Activated T-helper 1 cell treated with anti-CD3 and anti-CD28 coated beads, Interleukin-12 subunit alpha, Interleukin-12 subunit beta, Interleukin-2, Interleukin-4 antibody, amounts not matched to agents 30 ng/mL and 10 ng/mL and 1 ng/mL, durations not matched to agents 14 hours and 24 hours and 36 hours (primary cell): Measurements from ENCODE around the gene HHLA2. TPM values are rescaled to one million over a fixed set of nuclear protein-coding genes. Genes with fewer than 3 reads are reported as not detected.

Experiments
- DNase-seq: peaks from one replicate; pipeline ENCODE4 v3.0.0; 2021; ENCODE audit warnings: low spot score
- H3K27ac Mint-ChIP-seq: one replicate; pipeline ENCODE4 v1.8.0; 2021; ENCODE audit warnings: mild to moderate bottlenecking, mixed read lengths
- H3K27me3 Mint-ChIP-seq: one replicate; pipeline ENCODE4 v1.8.0; 2022; ENCODE audit warnings: mild to moderate bottlenecking, moderate library complexity, mixed read lengths; ENCODE audit not compliant: insufficient read depth
- H3K36me3 Mint-ChIP-seq: one replicate; pipeline ENCODE4 v1.8.0; 2021; ENCODE audit warnings: low read depth, mixed read lengths
- H3K4me1 Mint-ChIP-seq: one replicate; pipeline ENCODE4 v1.8.0; 2021; ENCODE audit warnings: low read depth, mixed read lengths
- H3K4me3 Mint-ChIP-seq: one replicate; pipeline ENCODE4 v1.8.0; 2021; ENCODE audit warnings: mild to moderate bottlenecking, moderate library complexity, mixed read lengths
- H3K9me3 Mint-ChIP-seq: one replicate; pipeline ENCODE4 v1.8.0; 2021; ENCODE audit warnings: mixed read lengths
- intact Hi-C: fragments of 100-400 bp; cut with micrococcal nuclease; formaldehyde crosslinking; loops from one replicate; pipeline ENCODE4 v1.15.1; 2024
- total RNA-seq: library from RNA; stranded (reverse); gene quantifications from 2 replicates; pipeline ENCODE4 v1.2.3, GENCODE V29; 2022

The HHLA2 gene
- total RNA-seq, 1 donor from 2014 or later = 1.3 TPM

DNA sequence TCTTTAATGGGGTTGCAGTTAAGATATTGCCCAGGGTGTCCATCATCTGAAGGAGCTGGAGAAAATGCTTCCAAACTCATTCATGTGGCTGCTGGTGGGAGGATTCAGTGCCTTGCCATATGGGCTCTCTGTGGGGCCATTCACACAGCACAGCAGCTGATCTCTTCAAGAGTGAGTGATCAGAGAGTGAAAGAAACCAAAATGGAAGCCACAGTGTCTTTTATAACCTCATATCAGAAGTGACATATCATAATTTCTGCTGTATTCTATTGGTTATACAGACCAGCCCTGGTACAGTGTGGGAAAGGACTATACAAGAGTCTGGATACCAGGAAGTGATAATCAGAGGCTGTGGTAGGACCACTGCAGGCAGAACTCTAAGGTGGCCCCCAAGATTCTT, 33.6 kb downstream of the HHLA2 start:
- Mint-ChIP-seq H3K36me3 (peaks cover 17% of the 10 kb centered on the region), H3K27me3 (no peaks in the 10 kb centered on the region), H3K27ac (no peak overlapping the region), H3K9me3 (peaks cover 21% of the 10 kb centered on the region), H3K4me3 (no peak overlapping the region), H3K4me1 (peaks cover 48% of the 10 kb centered on the region)
- no peak for DNase-seq
- intact Hi-C loops = loop anchor here (2.0 kb wide), 3 partner anchors 13 to 37 kb away; no protein-coding TSS in a partner anchor

DNA sequence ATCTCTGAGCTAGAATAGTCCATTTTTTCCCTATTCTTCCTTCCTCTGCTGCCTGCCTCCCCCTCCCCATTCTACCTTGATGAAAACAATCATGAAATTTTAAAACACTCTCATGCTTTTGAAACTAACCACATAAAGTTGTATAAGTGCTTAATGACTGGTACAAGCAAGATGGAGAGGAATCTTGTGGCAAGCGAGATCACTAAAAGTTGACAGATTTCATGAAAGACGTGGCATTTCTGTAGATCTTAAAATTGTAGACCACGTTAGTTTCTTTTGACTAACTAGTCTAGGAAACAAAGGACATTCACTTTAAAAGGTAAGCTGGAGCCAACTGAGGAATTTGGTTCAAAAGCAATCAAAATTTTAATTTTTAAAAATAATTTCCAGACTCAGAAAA, 35.4 kb downstream of the HHLA2 start:
- peaks cover 47% of the 10 kb centered on the region for H3K4me1 Mint-ChIP-seq

DNA sequence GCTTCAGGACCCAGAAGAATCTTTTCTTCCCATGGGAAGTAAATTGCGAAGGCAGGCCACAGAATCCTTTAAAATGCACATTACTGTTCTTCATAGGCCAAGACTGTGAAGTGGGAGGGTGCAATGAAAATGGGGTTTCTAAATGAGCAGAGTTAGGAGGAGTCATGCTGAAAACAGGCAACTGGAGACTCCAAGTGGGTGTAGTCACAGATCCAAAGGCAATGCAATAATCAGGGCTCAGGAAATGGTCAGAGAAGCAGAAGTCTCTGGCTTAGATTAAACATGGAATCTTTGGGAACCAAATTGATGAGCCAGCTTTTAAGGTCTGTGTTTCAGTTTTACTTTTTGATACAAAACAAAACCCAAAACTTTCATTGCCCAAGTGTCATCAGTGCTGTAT, 37.6 kb downstream of the HHLA2 start:
- intact Hi-C loops = loop anchor here (2.0 kb wide), 1 partner anchor 55 kb away; no protein-coding TSS in a partner anchor
- no peak for DNase-seq
- peaks cover 6% of the 10 kb centered on the region for H3K36me3 Mint-ChIP-seq
- no peaks in the 10 kb centered on the region for H3K27me3 Mint-ChIP-seq
- no peak overlapping the region for H3K27ac Mint-ChIP-seq
- peaks cover 28% of the 10 kb centered on the region for H3K4me1 Mint-ChIP-seq
- no peaks in the 10 kb centered on the region for H3K9me3 Mint-ChIP-seq
- no peak overlapping the region for H3K4me3 Mint-ChIP-seq

More for the DNA sequence above, 35.4 kb downstream of the HHLA2 start:
- Mint-ChIP-seq H3K36me3 (peaks cover 8% of the 10 kb centered on the region), H3K4me3 (no peak overlapping the region), H3K27me3 (no peaks in the 10 kb centered on the region), H3K27ac (no peak overlapping the region), H3K9me3 (peaks cover 8% of the 10 kb centered on the region)
- intact Hi-C loops = no loop called here
- DNase-seq = no peak

DNA sequence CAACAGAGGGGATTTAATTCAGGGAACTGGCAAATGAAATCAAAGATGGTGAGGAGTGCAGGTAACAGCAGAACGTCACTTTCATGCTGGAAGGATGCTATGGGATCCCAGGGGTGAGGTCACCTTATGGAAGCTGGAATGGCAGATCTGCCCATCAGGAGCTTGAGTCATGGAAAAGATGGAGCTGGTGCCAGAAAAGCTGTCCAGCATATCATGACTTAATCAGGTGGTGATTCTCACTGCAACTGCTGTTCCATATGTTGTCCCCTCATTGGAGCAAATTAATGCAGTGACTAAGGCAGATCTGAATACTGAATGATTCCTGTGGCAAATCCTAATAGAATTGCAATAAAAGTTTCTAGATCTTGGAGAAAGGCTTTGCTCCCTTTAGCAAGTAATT, 38.4 kb downstream of the HHLA2 start:
- H3K27me3 Mint-ChIP-seq = no peaks in the 10 kb centered on the region
- intact Hi-C loops = loop anchor here (2.0 kb wide), 1 partner anchor 54 kb away; no protein-coding TSS in a partner anchor
- peaks cover 22% of the 10 kb centered on the region for H3K4me1 Mint-ChIP-seq
- H3K4me3 Mint-ChIP-seq = no peak overlapping the region
- H3K27ac Mint-ChIP-seq = no peak overlapping the region
- no peak for DNase-seq
- H3K36me3 Mint-ChIP-seq = peaks cover 7% of the 10 kb centered on the region
- H3K9me3 Mint-ChIP-seq = no peaks in the 10 kb centered on the region

DNA sequence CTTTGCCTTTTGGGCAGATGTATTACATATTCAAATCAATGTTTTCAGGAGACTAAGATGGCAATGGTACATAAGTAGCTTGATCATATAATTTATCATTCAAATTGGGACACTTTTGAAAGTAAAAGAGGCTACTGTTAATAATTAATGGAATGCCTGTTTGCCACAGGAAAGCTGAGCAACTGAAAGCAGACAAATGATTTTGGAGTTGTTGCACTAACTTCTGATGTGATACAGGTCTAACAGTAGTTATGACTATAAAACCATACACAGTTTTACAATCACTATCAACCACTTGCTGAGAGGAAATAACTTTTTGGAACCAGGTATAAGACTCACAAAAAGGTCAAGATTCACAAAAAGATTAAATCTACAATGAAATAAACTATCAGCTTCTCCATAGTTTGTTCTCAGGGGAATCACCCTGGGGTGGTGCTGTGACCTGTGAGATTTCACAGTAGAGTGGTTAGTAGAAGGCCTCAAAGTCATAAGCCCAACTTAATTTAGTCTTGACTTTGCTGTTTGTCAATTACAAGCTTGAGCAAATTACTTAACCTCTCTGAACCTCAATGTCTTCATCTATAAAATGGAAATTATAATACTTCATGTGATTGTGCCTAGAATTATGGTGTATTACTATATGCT, 42.7 kb downstream of the HHLA2 start:
- Mint-ChIP-seq H3K9me3 (no peaks in the 10 kb centered on the region), H3K4me1 (peaks cover 21% of the 10 kb centered on the region), H3K27ac (no peak overlapping the region), H3K27me3 (no peaks in the 10 kb centered on the region), H3K4me3 (no peak overlapping the region), H3K36me3 (peaks cover 7% of the 10 kb centered on the region)
- DNase-seq = no peak
- intact Hi-C loops = no loop called here

DNA sequence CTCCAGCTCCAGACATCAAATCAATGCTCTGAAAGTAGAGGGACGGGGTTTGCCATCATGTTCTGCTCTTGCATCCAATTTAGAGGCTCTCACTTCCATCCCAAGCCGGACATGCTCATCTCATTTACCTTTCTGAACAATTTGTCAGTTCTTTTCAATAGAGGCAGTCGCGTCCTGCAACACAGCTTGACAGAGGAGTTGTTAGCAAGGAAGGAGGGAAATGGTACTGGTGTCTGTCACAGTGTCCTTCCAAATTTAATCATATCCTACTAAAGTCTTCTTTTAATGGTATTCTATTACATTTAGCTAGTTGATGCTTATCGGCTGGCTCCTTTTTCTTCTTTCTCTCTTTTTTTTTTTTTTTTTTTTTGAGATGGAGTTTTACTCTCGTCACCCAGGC, 45.6 kb downstream of the HHLA2 start:
- H3K9me3 Mint-ChIP-seq = no peaks in the 10 kb centered on the region
- no peak overlapping the region for H3K4me3 Mint-ChIP-seq
- peaks cover 37% of the 10 kb centered on the region for H3K4me1 Mint-ChIP-seq
- no peak overlapping the region for H3K27ac Mint-ChIP-seq
- H3K27me3 Mint-ChIP-seq = peaks cover 4% of the 10 kb centered on the region
- H3K36me3 Mint-ChIP-seq = peaks cover 10% of the 10 kb centered on the region
- DNase-seq = no peak
- intact Hi-C loops = loop anchor here (2.0 to 5.0 kb wide), 2 partner anchors 13 to 255 kb away; no protein-coding TSS in a partner anchor

DNA sequence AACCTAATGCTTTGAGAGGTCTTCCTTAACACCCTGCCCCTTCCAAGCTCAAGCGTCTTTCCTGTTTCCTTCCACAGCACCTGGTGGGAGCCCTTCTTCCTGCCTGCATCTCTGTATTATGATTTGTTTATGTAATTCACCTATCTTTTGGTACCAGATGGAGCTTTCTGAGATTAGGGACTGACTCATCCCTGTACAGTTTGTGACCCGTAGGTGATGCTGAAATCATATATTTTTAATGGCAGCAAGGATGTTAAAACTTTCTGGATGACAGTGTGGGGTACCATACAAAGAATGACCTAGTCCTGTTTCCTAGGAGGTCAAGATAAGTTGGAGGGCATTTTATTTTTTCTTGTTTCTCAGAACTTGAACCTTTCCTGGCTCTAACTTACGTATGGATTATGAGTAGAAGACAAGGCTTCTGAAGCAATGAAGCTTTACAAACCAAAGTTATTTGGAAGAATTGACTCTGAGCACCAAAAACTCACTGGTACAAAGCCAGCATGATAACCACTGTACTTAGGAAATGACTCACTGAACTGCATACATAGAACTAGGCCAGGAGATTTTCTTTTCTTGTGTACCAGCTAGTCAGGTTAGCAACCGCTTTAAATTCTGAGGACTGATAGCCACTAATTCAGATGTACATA, 46.6 kb downstream of the HHLA2 start:
- Mint-ChIP-seq H3K4me3 (peak overlapping the region; percentile 5), H3K27me3 (peaks cover 4% of the 10 kb centered on the region), H3K27ac (peak overlapping the region; percentile 59), H3K36me3 (peaks cover 10% of the 10 kb centered on the region), H3K4me1 (peaks cover 37% of the 10 kb centered on the region), H3K9me3 (peaks cover 3% of the 10 kb centered on the region)
- no peak for DNase-seq
- intact Hi-C loops = loop anchor here (1.0 to 5.0 kb wide), 6 partner anchors 14 to 256 kb away; partner anchors contain the start of genes HHLA2 and IFT57

DNA sequence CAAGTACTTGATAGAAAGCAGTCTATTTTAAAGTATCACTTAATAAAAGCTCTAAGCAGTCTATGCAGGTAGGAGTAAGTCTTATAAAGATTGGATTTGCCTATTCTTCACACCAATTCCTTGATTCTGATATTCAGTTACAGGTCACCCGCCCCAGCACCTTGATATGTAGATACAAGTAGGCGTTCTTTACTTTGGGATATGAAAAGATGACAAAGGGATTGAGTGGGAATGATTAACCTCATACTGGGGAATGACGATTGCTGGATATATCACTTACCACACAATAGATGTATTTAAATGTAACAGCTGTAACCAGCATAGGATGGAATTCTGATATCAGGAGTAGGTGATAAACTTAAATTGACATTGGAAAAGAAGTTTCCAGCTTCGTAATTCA, 47.1 kb downstream of the HHLA2 start:
- peaks cover 6% of the 10 kb centered on the region for H3K9me3 Mint-ChIP-seq
- no peak for DNase-seq
- peaks cover 6% of the 10 kb centered on the region for H3K27me3 Mint-ChIP-seq
- H3K36me3 Mint-ChIP-seq = peaks cover 10% of the 10 kb centered on the region
- H3K4me1 Mint-ChIP-seq = peaks cover 37% of the 10 kb centered on the region
- intact Hi-C loops = loop anchor here (1.0 to 5.0 kb wide), 6 partner anchors 15 to 256 kb away; partner anchors contain the start of genes HHLA2 and IFT57
- H3K4me3 Mint-ChIP-seq = no peak overlapping the region
- peak overlapping the region; percentile 59 for H3K27ac Mint-ChIP-seq

DNA sequence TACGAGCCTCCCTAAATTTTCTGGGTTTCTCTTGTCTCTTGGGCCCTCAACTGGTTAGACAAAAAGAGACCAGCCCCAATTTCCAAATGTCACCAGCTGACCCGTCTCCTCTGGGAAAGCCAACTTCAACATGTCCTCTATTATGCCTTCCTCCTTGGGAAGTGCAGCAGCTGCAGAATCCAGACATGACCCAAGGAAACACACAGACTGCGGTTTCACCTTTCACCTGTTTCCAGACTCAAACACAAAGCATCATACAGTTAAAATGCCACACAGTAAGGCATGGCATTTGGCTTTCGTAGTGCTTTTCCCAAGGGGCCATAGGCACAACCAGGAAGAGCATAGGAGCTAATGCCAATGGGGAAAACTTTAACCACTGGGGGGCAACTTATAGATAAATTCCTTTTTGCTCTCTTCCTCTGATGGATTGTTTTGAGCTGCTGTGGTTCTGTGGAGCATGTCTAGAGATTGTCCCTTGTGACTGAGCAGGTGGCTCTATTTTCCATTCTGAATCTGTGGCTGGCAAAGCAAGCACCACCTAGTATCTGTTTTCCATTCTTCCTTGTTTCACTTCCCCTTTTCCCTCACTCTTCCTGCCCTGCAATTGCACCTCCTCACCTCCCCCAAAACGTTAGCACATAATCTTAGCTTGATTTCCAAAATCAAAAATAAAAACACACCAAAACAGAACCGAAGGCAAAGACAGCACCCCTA, 49.3 kb downstream of the HHLA2 start:
- Mint-ChIP-seq H3K27me3 (peaks cover 6% of the 10 kb centered on the region), H3K4me1 (peaks cover 32% of the 10 kb centered on the region), H3K4me3 (no peak overlapping the region), H3K9me3 (peaks cover 6% of the 10 kb centered on the region), H3K27ac (no peak overlapping the region), H3K36me3 (peaks cover 6% of the 10 kb centered on the region)
- intact Hi-C loops = no loop called here
- DNase-seq = no peak

DNA sequence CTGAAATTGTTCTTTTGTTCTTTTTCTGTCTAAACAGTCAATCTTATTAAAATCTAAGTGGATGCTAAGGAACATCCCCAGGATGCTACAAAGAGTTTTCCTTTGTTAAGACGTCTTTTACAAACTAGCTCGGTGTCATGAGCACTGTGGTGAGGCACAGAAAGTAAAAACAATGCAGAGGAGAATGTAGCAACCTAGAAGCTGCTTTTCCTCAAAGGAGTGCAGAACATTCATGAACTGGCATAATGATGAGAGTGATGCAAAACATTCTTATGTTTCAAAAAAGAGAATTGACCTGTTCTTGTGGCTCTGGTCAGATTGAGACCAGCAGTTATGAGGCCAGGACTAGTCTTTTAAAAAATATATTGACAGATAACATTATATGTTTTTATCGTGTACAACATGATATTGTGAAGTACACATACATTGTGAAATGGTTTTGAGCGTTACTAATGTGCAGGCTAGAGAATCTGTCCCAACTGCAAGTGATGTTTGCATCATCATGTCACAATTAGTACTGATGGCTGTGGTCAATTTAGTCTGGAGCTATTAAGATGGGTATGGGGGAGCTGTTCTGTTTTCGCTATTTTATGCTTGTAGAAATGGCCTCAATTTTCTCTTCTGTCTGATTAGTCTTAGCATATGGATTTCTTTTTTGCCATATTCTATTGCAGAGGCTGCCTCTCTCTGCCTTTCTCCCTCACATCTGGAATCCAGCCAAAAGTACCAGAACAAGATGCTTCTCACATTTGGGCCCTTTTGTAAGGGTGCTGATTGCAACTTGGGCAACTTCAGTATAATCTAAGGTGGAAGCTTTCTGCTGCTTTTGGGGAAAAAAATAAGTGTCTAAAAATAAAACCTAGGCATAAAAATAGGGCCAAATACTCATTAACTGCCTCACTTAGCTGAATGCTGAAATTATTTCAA, 50.2 kb downstream of the HHLA2 start:
- Mint-ChIP-seq H3K27ac (no peak overlapping the region), H3K4me3 (no peak overlapping the region), H3K9me3 (peaks cover 6% of the 10 kb centered on the region), H3K4me1 (peaks cover 32% of the 10 kb centered on the region), H3K36me3 (peaks cover 6% of the 10 kb centered on the region), H3K27me3 (peaks cover 6% of the 10 kb centered on the region)
- no peak for DNase-seq
- intact Hi-C loops = no loop called here

DNA sequence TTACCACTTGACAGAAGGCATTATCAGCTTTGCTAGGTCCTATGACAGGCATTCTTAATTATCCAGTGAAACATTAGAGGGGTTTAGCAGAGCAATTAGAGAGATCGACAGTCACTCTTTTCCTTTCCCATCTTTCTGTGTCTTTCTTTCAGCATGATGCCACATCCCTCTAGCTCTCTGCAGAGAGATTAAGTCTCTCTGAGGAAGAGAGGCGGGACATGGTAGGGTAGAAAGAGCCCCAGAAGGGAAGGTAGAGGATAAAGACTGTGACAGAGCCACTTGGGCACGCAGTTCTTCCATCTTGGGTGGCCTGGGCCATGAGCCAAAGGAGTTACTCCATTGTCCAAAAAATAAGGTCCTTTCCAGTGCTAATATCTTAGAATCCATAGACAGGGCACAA, 55.8 kb downstream of the HHLA2 start:
- Mint-ChIP-seq H3K4me3 (no peak overlapping the region), H3K4me1 (no peaks in the 10 kb centered on the region), H3K36me3 (peaks cover 5% of the 10 kb centered on the region), H3K9me3 (peaks cover 6% of the 10 kb centered on the region), H3K27me3 (peaks cover 3% of the 10 kb centered on the region), H3K27ac (no peak overlapping the region)
- intact Hi-C loops = no loop called here
- no peak for DNase-seq

DNA sequence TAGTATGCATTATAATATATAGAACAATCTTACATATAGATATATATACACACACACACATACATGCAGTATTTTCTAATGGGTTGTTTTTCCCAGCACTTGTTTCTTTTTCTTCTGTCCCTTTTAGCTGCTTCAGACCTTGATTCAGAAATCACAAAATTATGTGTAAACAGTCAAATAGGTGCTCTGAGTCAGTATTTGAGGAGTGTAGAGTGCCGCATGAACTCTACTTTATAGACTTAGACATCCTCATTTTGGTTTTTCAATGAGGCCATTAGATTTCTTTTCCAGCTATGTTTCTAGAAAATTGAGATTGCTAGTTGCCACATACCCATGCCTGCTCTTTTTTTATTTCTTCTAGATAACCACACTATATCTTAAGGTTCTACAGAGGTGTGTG, 58.2 kb downstream of the HHLA2 start:
- Mint-ChIP-seq H3K27me3 (peaks cover 4% of the 10 kb centered on the region), H3K36me3 (peaks cover 7% of the 10 kb centered on the region), H3K27ac (no peak overlapping the region), H3K9me3 (no peaks in the 10 kb centered on the region), H3K4me1 (no peaks in the 10 kb centered on the region), H3K4me3 (no peak overlapping the region)
- intact Hi-C loops = no loop called here
- no peak for DNase-seq
